ENCODE results near the gene ADAMTSL3.

GRCh38 chr15:83658430-83659416, 4.8 kb downstream of the ADAMTSL3 start:
- TF ChIP-seq EZH2phosphoT487 (IDR thresholded peaks at IDR 0.05; ENCODE audit: low read depth) (no peak), CTCF (IDR thresholded peaks at IDR 0.05; ENCODE audit: low read depth, low read length) (no peak)
